PC-9 (cell line): ENCODE results near the gene P2RY8. TPM values are rescaled to one million over a fixed set of nuclear protein-coding genes. Genes with fewer than 3 reads are reported as not detected.

Source experiments
- BruUV-seq: library from RNA; stranded (reverse); fragments of 400-500 nt; replicated peaks from 2 replicates; lab custom pipeline; 2021; lab: Mats Ljungman, UMichigan
- CTCF ChIA-PET: fragments of 300-600 bp; sonication (Branson Sonifier 250); formaldehyde crosslinking; loops from one replicate; lab custom pipeline; 2022; ENCODE audit warnings: antibody characterized with exemption; lab: Charles Lee
- POLR2A ChIA-PET: fragments of 300-600 bp; sonication (Branson Sonifier 250); formaldehyde crosslinking; loops from one replicate; lab custom pipeline; 2022; ENCODE audit warnings: antibody characterized with exemption; ENCODE audit not compliant: unreplicated experiment; lab: Charles Lee
- DNase-seq, 2 experiments: peaks; one replicate each; pipeline versions ENCODE4 v3.0.0 to v3.0.0-alpha.2; 2015 to 2022; ENCODE audit warnings: mixed read lengths in 1 of 2
- H2AFZ ChIP-seq: fragments of 200-600 bp; sonication (generic); 2 replicates; pipeline ENCODE4 v1.8.1; 2017; ENCODE audit warnings: antibody characterized with exemption
- H3F3A ChIP-seq: fragments of 200-600 bp; sonication (generic); 2 replicates; pipeline ENCODE4 v1.8.1; 2017; ENCODE audit warnings: antibody characterized with exemption, mild to moderate bottlenecking, low read depth; ENCODE audit not compliant: insufficient read depth
- H3K27ac ChIP-seq: fragments of 200-600 bp; sonication (generic); 2 replicates; pipeline ENCODE4 v1.6.1; 2016; ENCODE audit warnings: mixed run types
- H3K27me3 ChIP-seq: fragments of 200-600 bp; sonication (generic); 2 replicates; pipeline ENCODE4 v1.6.1; 2016; ENCODE audit warnings: low read depth, mixed run types; ENCODE audit not compliant: insufficient read depth
- H3K36me3 ChIP-seq: fragments of 200-600 bp; sonication (generic); 2 replicates; pipeline ENCODE4 v1.6.1; 2016; ENCODE audit warnings: low read depth, mixed run types
- H3K4me1 ChIP-seq: fragments of 200-600 bp; sonication (generic); replicated peaks from 2 replicates; pipeline ENCODE4 v1.6.1; 2016; ENCODE audit warnings: mixed run types; ENCODE audit not compliant: insufficient read depth
- H3K4me2 ChIP-seq: fragments of 200-600 bp; sonication (generic); 2 replicates; pipeline ENCODE4 v1.6.1; 2017; ENCODE audit warnings: mixed run types
- H3K4me3 ChIP-seq: fragments of 200-600 bp; sonication (generic); 2 replicates; pipeline ENCODE4 v1.6.1; 2016; ENCODE audit warnings: mixed run types
- H3K79me2 ChIP-seq: fragments of 200-600 bp; sonication (generic); 2 replicates; pipeline ENCODE4 v1.6.1; 2017; ENCODE audit warnings: low read depth, mixed run types
- H3K9me2 ChIP-seq: fragments of 200-600 bp; sonication (generic); 2 replicates; pipeline ENCODE4 v1.8.1; 2017; ENCODE audit warnings: mild to moderate bottlenecking; ENCODE audit not compliant: insufficient read depth
- H3K9me3 ChIP-seq: fragments of 200-600 bp; sonication (generic); 2 replicates; pipeline ENCODE4 v1.8.1; 2016; ENCODE audit warnings: low read depth; ENCODE audit not compliant: insufficient read depth
- H4K20me1 ChIP-seq: fragments of 200-600 bp; sonication (generic); 2 replicates; pipeline ENCODE4 v1.8.1; 2017; ENCODE audit not compliant: insufficient read depth
- CTCF ChIP-seq: fragments of 200-600 bp; sonication (generic); conservative IDR thresholded peaks from 2 replicates; pipeline ENCODE4 v1.6.1; 2017; ENCODE audit warnings: mixed run types, antibody characterized with exemption, mild to moderate bottlenecking, moderate library complexity
- EZH2 ChIP-seq: fragments of 200-600 bp; sonication (generic); IDR thresholded peaks from 2 replicates; pipeline ENCODE4 v1.8.0; 2017; ENCODE audit warnings: antibody characterized with exemption, low read depth
- intact Hi-C: fragments of 100-400 bp; cut with micrococcal nuclease; formaldehyde crosslinking; loops from one replicate; pipeline ENCODE4 v1.10.0; 2022; ENCODE audit not compliant: unreplicated experiment
- total RNA-seq: library from RNA; stranded (reverse); gene quantifications from 2 replicates; pipeline ENCODE4 v1.2.3, GENCODE V29; 2021

The P2RY8 gene
- total RNA-seq, 1 experiment from 2014 or later: not detected

- H4K20me1 ChIP-seq: no peaks in the 10 kb centered on the region
- no TSS peak for BruUV-seq
- 0 out of 2 replicates have a peak, but pooled peaks cover 11% of the 10 kb centered on the region for H3K36me3 ChIP-seq
- H3K4me1 ChIP-seq: no peaks in the 10 kb centered on the region
- no peaks in the 10 kb centered on the region for H3K9me2 ChIP-seq
- POLR2A ChIA-PET: no interaction called here
- CTCF ChIA-PET: no interaction called here
- no peak overlapping the region for H2AFZ ChIP-seq
- H3K27me3 ChIP-seq: no peaks in the 10 kb centered on the region
- H3F3A ChIP-seq: peaks cover 27% of the 10 kb centered on the region; the same call in 1 of the 2 replicates
- no peak for DNase-seq
- intact Hi-C loops: no loop called here
- H3K4me2 ChIP-seq: no peak overlapping the region
- no peak overlapping the region for H3K27ac ChIP-seq
- no peak overlapping the region for H3K4me3 ChIP-seq
- H3K9me3 ChIP-seq: 0 out of 2 replicates have a peak, but pooled peaks cover 6% of the 10 kb centered on the region
- TF ChIP-seq EZH2 (no peak), CTCF (no peak)
- H3K79me2 ChIP-seq: no peaks in the 10 kb centered on the region
These were observed 115.4 kb downstream of the P2RY8 start for GRCh38 chrX:1421433-1422134.

GRCh38 chrX:1420371-1420770, 116.6 kb downstream of the P2RY8 start:
- H3K36me3 ChIP-seq: 0 out of 2 replicates have a peak, but pooled peaks cover 8% of the 10 kb centered on the region

More at GRCh38 chrX:1420371-1420770, 116.6 kb downstream of the P2RY8 start:
- Histone ChIP-seq H3K9me3 (0 out of 2 replicates have a peak, but pooled peaks cover 6% of the 10 kb centered on the region), H3K9me2 (no peaks in the 10 kb centered on the region), H3K4me1 (no peaks in the 10 kb centered on the region), H3K4me2 (no peak overlapping the region), H3K27ac (no peak overlapping the region), H2AFZ (no peak overlapping the region), H3K79me2 (no peaks in the 10 kb centered on the region), H3K27me3 (no peaks in the 10 kb centered on the region), H3F3A (peaks cover 27% of the 10 kb centered on the region; the same call in 1 of the 2 replicates), H3K4me3 (no peak overlapping the region), H4K20me1 (no peaks in the 10 kb centered on the region)
- CTCF ChIA-PET: no interaction called here
- intact Hi-C loops: no loop called here
- TF ChIP-seq EZH2 (no peak), CTCF (no peak)
- POLR2A ChIA-PET: no interaction called here
- DNase-seq: no peak
- no TSS peak for BruUV-seq
